HG03139 (cell line): ENCODE measurements around the gene MLXIP.
"Not testable (repeated sequence)": the region's sequence is repeated elsewhere in the genome, so short reads cannot be mapped to it uniquely, and the experiment has no call there.

Experiments
- ATAC-seq: cut with Tn5 transposase; IDR thresholded peaks from one replicate; pipeline ENCODE4 v1.9.1; 2021; ENCODE audit not compliant: unreplicated experiment

MLXIP gene

GRCh38 chr12:122051231-122051876, 27.2 kb upstream of the MLXIP start:
- ATAC-seq: no peak

- no peak for ATAC-seq
Observed at GRCh38 chr12:122052285-122052684, 26.3 kb upstream of the MLXIP start.

- no peak for ATAC-seq
Observed at GRCh38 chr12:122054842-122055520, 23.6 kb upstream of the MLXIP start.

- ATAC-seq: not testable (repeated sequence)
Observed at GRCh38 chr12:122056406-122056805, 22.1 kb upstream of the MLXIP start.

GRCh38 chr12:122057007-122057735, 21.4 kb upstream of the MLXIP start:
- no peak for ATAC-seq

- ATAC-seq: no peak
Observed at GRCh38 chr12:122057769-122058168, 20.8 kb upstream of the MLXIP start.

- no peak for ATAC-seq
Observed at GRCh38 chr12:122058549-122059149, 19.9 kb upstream of the MLXIP start.

- ATAC-seq: no peak
Observed at GRCh38 chr12:122059203-122059960, 19.2 kb upstream of the MLXIP start.

- no peak for ATAC-seq
Observed at GRCh38 chr12:122060081-122060501, 18.5 kb upstream of the MLXIP start.

- ATAC-seq: no peak
Observed at GRCh38 chr12:122061253-122061652, 17.3 kb upstream of the MLXIP start.

GRCh38 chr12:122062832-122063693, 15.5 kb upstream of the MLXIP start:
- ATAC-seq: no peak

- ATAC-seq: no peak
Observed at GRCh38 chr12:122063694-122064024, 14.9 kb upstream of the MLXIP start.

GRCh38 chr12:122064025-122064777, 14.4 kb upstream of the MLXIP start:
- ATAC-seq: peak; percentile 47

GRCh38 chr12:122064780-122065588, 13.6 kb upstream of the MLXIP start:
- no peak for ATAC-seq

GRCh38 chr12:122067548-122067947, 11.0 kb upstream of the MLXIP start:
- no peak for ATAC-seq

- no peak for ATAC-seq
Observed at GRCh38 chr12:122067966-122068365, 10.6 kb upstream of the MLXIP start.

GRCh38 chr12:122072031-122072970, 6.3 kb upstream of the MLXIP start:
- ATAC-seq: no peak
